Middle frontal gyrus (tissue), 1 donor: ENCODE data around the gene SLC6A9.

Source experiments
- DNase-seq: peaks from one replicate; pipeline ENCODE4 v3.0.0-alpha.2; 2015; ENCODE audit warnings: low spot score; ENCODE audit errors: extremely low spot score

The SLC6A9 gene

DNA sequence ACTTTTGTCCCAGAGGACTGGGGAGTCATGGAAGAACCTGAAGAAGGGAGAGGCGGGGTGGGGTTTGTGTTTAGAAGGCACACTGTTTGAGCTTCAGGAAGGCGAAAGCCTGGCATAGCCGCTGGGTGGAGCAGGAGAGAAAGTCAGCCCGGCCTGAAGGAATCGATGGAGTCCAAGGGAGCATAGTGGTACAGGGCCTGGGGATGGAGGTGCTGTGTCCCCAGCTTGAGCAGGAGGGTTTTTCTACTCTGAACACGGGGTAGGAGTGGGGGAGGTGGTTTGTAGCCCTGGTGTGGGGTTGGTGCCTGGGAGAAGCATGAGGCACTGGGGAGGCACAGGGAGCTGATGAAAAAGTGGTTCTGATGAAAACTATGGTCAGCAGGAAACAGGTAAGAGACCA lies 44.5 kb downstream of the SLC6A9 start:
- no peak for DNase-seq

DNA sequence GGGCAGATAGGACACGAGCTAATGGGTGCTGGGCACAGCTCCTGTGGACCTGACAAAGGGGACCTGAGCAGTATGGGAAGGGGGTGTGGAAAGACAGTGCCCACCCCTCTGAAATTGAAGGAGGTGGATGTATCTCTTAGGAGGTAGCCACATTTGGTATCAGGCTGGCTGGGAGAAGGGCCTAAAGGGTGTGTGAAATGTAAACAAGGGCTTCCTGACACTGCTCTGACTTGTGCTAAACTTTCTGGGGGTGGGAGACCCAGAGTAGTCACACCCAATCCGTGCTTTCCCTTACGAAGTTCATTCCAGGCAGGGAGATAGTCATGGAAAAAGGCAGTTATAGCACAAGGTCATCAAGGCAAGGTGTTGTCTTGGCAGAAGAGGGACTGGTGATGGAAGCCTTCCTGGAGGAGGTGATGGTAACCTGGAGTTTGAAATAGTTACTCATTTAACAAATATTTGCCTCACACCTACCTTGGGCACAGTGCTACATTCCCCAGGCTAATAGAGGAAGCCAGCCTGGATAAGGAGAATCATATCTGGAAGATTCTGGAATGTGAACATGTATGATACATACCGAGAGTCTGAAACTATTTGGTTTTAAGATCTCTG lies 45.2 kb downstream of the SLC6A9 start:
- DNase-seq: no peak

DNA sequence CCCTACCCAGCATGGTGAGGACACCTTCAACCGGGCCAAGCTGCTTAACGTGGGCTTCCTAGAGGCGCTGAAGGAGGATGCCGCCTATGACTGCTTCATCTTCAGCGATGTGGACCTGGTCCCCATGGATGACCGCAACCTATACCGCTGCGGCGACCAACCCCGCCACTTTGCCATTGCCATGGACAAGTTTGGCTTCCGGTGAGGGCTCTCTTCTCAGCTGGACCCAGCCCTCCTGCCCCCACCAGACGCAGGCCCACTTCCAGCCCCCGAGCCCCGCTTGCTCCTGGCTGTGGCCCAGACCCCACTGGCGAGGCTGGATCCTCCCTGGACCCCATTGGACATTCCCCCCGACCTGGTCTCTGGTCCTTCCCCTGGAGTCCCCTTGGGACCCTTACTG lies 46.4 kb downstream of the SLC6A9 start:
- no peak for DNase-seq

GRCh38 chr1:43983253-43983899 lies 47.9 kb downstream of the SLC6A9 start:
- no peak for DNase-seq

GRCh38 chr1:43982808-43983207 lies 48.5 kb downstream of the SLC6A9 start:
- no peak for DNase-seq

- no peak for DNase-seq
Observed at GRCh38 chr1:43982241-43982640, 49.0 kb downstream of the SLC6A9 start.

- DNase-seq: no peak
Observed at GRCh38 chr1:43981636-43982035, 49.6 kb downstream of the SLC6A9 start.

- DNase-seq: no peak
Observed at GRCh38 chr1:43981135-43981491, 50.1 kb downstream of the SLC6A9 start.

GRCh38 chr1:43980255-43981134 lies 50.8 kb downstream of the SLC6A9 start:
- no peak for DNase-seq

GRCh38 chr1:43979528-43980254 lies 51.6 kb downstream of the SLC6A9 start:
- DNase-seq: no peak

- DNase-seq: no peak
Observed at GRCh38 chr1:43979261-43979527, 52.1 kb downstream of the SLC6A9 start.

DNA sequence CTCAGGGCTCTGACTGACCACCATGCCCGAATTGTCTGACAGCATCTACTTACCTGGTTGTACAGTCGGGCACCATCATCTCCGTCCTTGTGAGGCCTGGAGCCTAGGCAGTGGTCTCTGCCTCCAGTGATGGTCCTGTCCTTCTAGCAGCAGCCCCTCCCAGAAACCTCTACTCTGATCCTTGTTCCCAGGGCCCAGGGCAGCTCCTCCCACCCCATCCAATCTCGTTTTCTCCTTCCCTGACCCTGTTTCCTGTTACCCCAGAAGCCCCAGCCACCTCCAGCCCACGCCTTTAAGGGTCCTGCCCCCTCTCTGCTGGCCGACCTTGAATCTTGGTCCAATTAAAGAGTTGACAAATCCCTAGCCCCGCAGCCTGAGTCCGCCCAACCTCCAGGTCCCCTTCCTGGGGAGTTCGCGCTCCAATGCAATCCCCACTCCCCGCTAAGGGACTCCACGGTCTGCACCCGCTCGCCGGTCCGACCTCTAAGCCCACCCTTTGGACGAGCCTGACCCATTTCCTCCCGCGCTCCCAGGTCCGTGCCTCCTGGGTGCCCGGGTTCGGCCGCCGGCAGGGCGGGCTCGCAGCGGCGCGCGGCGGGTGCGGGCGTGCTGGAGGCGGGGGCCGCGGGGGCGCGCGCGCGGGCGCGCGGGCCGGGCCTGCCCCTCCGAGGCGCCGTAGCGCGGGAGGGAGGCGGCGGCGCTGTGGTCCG lies 52.6 kb downstream of the SLC6A9 start, which contains the start of gene B4GALT2:
Gene B4GALT2 (plus strand): TSS at position 660 of the 710 bp plus-strand sequence. CDS start 1,951 bp downstream, outside the sequence.
- DNase-seq: no peak

DNA sequence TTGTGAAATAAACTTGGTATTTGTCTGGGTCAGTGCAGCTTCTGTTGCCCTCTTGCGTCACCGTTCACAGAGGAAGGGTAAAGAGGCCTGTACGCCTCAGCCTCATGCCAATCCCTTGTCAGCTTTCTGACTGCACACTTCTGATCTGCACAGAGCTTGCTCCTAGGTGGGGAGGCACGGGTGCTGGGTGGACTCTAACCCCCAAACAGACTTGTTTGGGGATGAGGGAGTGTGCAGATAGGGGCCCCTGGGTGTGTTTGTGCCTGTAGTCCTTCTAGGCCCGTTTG lies 53.1 kb downstream of the SLC6A9 start:
- DNase-seq: no peak

- DNase-seq: no peak
Observed at GRCh38 chr1:43977376-43978263, 53.6 kb downstream of the SLC6A9 start.

DNA sequence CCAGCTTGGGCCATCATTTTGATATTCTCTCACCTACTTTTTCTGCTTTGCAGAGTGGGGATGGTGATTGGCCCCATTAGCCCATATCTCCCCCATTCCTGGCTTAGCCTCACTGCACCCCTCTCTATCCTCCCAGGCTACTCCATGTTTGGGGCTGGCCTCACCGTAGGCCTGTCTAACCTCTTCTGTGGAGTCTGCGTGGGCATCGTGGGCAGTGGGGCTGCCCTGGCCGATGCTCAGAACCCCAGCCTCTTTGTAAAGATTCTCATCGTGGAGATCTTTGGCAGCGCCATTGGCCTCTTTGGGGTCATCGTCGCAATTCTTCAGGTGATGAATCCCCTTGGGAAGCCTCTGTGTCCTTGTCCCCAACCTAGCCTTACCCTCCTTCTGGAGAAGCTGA lies 54.4 kb downstream of the SLC6A9 start:
- no peak for DNase-seq

DNA sequence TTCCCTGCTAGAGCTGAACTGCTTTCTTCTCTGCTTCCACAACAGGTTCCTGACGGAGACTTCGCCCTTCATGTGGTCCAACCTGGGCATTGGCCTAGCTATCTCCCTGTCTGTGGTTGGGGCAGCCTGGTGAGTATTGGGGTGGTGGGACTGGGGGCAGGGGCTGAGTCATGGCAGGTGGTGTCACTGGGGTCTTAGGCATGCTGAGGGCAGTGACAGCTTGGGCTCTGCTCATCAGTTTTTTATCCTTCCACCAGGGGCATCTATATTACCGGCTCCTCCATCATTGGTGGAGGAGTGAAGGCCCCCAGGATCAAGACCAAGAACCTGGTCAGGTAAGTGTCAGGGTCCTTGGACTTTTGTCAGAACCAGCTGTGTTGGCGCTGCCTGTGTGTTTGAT lies 55.2 kb downstream of the SLC6A9 start:
- no peak for DNase-seq

- DNase-seq: no peak
Observed at GRCh38 chr1:43975249-43975961, 55.9 kb downstream of the SLC6A9 start.

GRCh38 chr1:43974443-43975248 lies 56.6 kb downstream of the SLC6A9 start, which contains the start of gene ATP6V0B:
Gene ATP6V0B, plus strand, starts transcription at chr1:43974960. Its CDS starts 81 bp downstream, at chr1:43975041.
- DNase-seq: peak; percentile 93

GRCh38 chr1:43973981-43974442 lies 57.2 kb downstream of the SLC6A9 start:
- DNase-seq: no peak
